ENCODE data around the gene MORF4L2.
"Not testable (repeated sequence)": the region's sequence is repeated elsewhere in the genome, so short reads cannot be mapped to it uniquely, and the experiment has no call there.

Gene MORF4L2

GRCh38 chrX:103678199-103678993 is 8.1 kb downstream of the MORF4L2 start:
- DNase-seq (ENCODE audit: low read depth in 2 of 2), result no peak

GRCh38 chrX:103674531-103675454 is 11.7 kb downstream of the MORF4L2 start:
- no peak for DNase-seq (ENCODE audit: low read depth in 2 of 2)

GRCh38 chrX:103669745-103670144 is 16.8 kb downstream of the MORF4L2 start:
- DNase-seq (ENCODE audit: low read depth in 2 of 2), result no peak

GRCh38 chrX:103666202-103667107 is 20.0 kb downstream of the MORF4L2 start:
- DNase-seq (ENCODE audit: low read depth in 2 of 2), result no peak

GRCh38 chrX:103663981-103664762 is 22.3 kb downstream of the MORF4L2 start:
- no peak for DNase-seq (ENCODE audit: low read depth in 2 of 2)

GRCh38 chrX:103659460-103659859 is 27.0 kb downstream of the MORF4L2 start:
- not testable (repeated sequence) for DNase-seq (ENCODE audit: low read depth in 2 of 2)

- no peak for DNase-seq (ENCODE audit: low read depth in 2 of 2)
Observed at GRCh38 chrX:103658681-103659433, 27.6 kb downstream of the MORF4L2 start.

GRCh38 chrX:103657066-103657465 is 29.4 kb downstream of the MORF4L2 start:
- not testable (repeated sequence) for DNase-seq (ENCODE audit: low read depth in 2 of 2)

GRCh38 chrX:103656617-103657016 is 29.9 kb downstream of the MORF4L2 start:
- no peak for DNase-seq (ENCODE audit: low read depth in 2 of 2)

- DNase-seq (ENCODE audit: low read depth in 2 of 2), result not testable (repeated sequence)
Observed at GRCh38 chrX:103655230-103656000, 31.1 kb downstream of the MORF4L2 start.

- DNase-seq (ENCODE audit: low read depth in 2 of 2), result no peak
Observed at GRCh38 chrX:103651151-103651773, 35.2 kb downstream of the MORF4L2 start.

GRCh38 chrX:103647630-103648029 is 38.9 kb downstream of the MORF4L2 start:
- no peak for DNase-seq (ENCODE audit: low read depth in 2 of 2)

- DNase-seq (ENCODE audit: low read depth in 2 of 2), result no peak
Observed at GRCh38 chrX:103644125-103644524, 42.4 kb downstream of the MORF4L2 start.

GRCh38 chrX:103640401-103641155 is 45.9 kb downstream of the MORF4L2 start:
- DNase-seq (ENCODE audit: low read depth in 2 of 2), result no peak

- not testable (repeated sequence) for DNase-seq (ENCODE audit: low read depth in 2 of 2)
Observed at GRCh38 chrX:103638479-103639346, 47.8 kb downstream of the MORF4L2 start.

- DNase-seq (ENCODE audit: low read depth in 2 of 2), result no peak
Observed at GRCh38 chrX:103637604-103638338, 48.7 kb downstream of the MORF4L2 start.

Data from stimulated activated CD8-positive, alpha-beta memory T cell treated with anti-CD3 and anti-CD28 coated beads, Interleukin-7, amount 100 ng/mL, for 4 hours (primary cell).